CD14-positive monocyte (primary cell): ENCODE measurements around the gene RNF220. TPM values are rescaled to one million over a fixed set of nuclear protein-coding genes. Genes with fewer than 3 reads are reported as not detected.

Experiments used
- DNase-seq, 3 donors: peaks; one replicate each; pipeline ENCODE4 v3.0.0-alpha.2; 2011 to 2022
- H2AFZ ChIP-seq: 2 replicates; pipeline ENCODE4 v1.6.0; 2012; ENCODE audit warnings: mild to moderate bottlenecking, low read depth, low read length, inconsistent platforms; ENCODE audit not compliant: insufficient read depth, poor library complexity, severe bottlenecking
- H3K27ac ChIP-seq, 2 donors: 1 replicate in 1 of 2; 2 replicates in 1 of 2; pipeline ENCODE4 v1.5.1; 2012 to 2013; ENCODE audit warnings: low read length in 2 of 2, control low read depth in 1 of 2, inconsistent platforms in 1 of 2, low read depth in 1 of 2, mild to moderate bottlenecking in 1 of 2
- H3K27me3 ChIP-seq, 2 donors: one replicate each; pipeline versions ENCODE4 v1.6.0 to v1.6.1; 2011 to 2013; ENCODE audit warnings: low read length in 2 of 2; ENCODE audit not compliant: control insufficient read depth in 2 of 2, insufficient read depth in 2 of 2
- H3K36me3 ChIP-seq, 2 donors: replicated peaks in 1 of 2; 1 replicate in 1 of 2; 2 replicates in 1 of 2; pipeline versions ENCODE4 v1.5.1 to v1.6.1; 2012 to 2013; ENCODE audit warnings: low read length in 2 of 2, control low read depth in 1 of 2, inconsistent platforms in 1 of 2, mild to moderate bottlenecking in 1 of 2; ENCODE audit not compliant: insufficient read depth in 2 of 2, control insufficient read depth in 1 of 2
- H3K4me1 ChIP-seq, 2 donors: 1 replicate in 1 of 2; 2 replicates in 1 of 2; pipeline versions ENCODE4 v1.5.1 to v1.6.1; 2012 to 2013; ENCODE audit warnings: low read length in 2 of 2, control low read depth in 1 of 2, inconsistent platforms in 1 of 2, mild to moderate bottlenecking in 1 of 2, moderate library complexity in 1 of 2; ENCODE audit not compliant: insufficient read depth in 2 of 2, control insufficient read depth in 1 of 2
- H3K4me2 ChIP-seq: replicated peaks from 2 replicates; pipeline ENCODE3; 2012; ENCODE audit warnings: low read length, moderate library complexity, mild to moderate bottlenecking; ENCODE audit not compliant: poor library complexity, severe bottlenecking; ENCODE audit errors: extremely low read depth
- H3K4me3 ChIP-seq, 3 experiments: fragments of 200-600 bp in 1 of 3; sonication (generic) in 1 of 3; replicated peaks in 1 of 3; 1 replicate in 2 of 3; 2 replicates in 1 of 3; pipeline ENCODE4 v1.5.1; 2011 to 2013; ENCODE audit warnings: low read length in 3 of 3, mild to moderate bottlenecking in 3 of 3, control low read depth in 2 of 3, low read depth in 2 of 3, inconsistent platforms in 1 of 3, moderate library complexity in 1 of 3
- H3K79me2 ChIP-seq: 2 replicates; pipeline ENCODE4 v1.6.0; 2012; ENCODE audit warnings: mild to moderate bottlenecking, control low read depth, inconsistent platforms, low read length, moderate library complexity; ENCODE audit not compliant: insufficient read depth
- H3K9ac ChIP-seq: 2 replicates; pipeline ENCODE4 v1.6.0; 2017; ENCODE audit warnings: low read length, mild to moderate bottlenecking; ENCODE audit not compliant: insufficient read depth, poor library complexity, severe bottlenecking
- H3K9me3 ChIP-seq, 2 donors: replicated peaks in 1 of 2; 1 replicate in 1 of 2; 2 replicates in 1 of 2; pipeline versions ENCODE4 v1.5.1 to v1.6.1; 2012 to 2013; ENCODE audit warnings: low read length in 2 of 2, control low read depth in 1 of 2; ENCODE audit not compliant: control insufficient read depth in 1 of 2, insufficient read depth in 1 of 2
- H4K20me1 ChIP-seq: 2 replicates; pipeline ENCODE4 v1.6.0; 2012; ENCODE audit warnings: mild to moderate bottlenecking, low read length, control low read depth, moderate library complexity; ENCODE audit not compliant: insufficient read depth
- H3K27ac Mint-ChIP-seq, 7 donors: one replicate each; pipeline ENCODE4 v1.8.0; 2020; ENCODE audit warnings: mild to moderate bottlenecking in 7 of 7, mixed read lengths in 7 of 7, moderate library complexity in 6 of 7, inconsistent platforms in 2 of 7
- H3K27me3 Mint-ChIP-seq, 3 donors: one replicate each; pipeline ENCODE4 v1.8.0; 2021 to 2022; ENCODE audit warnings: low read depth in 3 of 3, mild to moderate bottlenecking in 3 of 3, mixed read lengths in 3 of 3, moderate library complexity in 3 of 3, inconsistent platforms in 1 of 3
- H3K36me3 Mint-ChIP-seq, 2 donors: one replicate each; pipeline ENCODE4 v1.8.0; 2020; ENCODE audit warnings: mixed read lengths in 2 of 2, inconsistent platforms in 1 of 2, mild to moderate bottlenecking in 1 of 2
- H3K4me1 Mint-ChIP-seq: one replicate; pipeline ENCODE4 v1.8.0; 2020; ENCODE audit warnings: mild to moderate bottlenecking, mixed read lengths
- H3K4me3 Mint-ChIP-seq, 2 donors: one replicate each; pipeline ENCODE4 v1.8.0; 2020; ENCODE audit warnings: mild to moderate bottlenecking in 2 of 2, mixed read lengths in 2 of 2, moderate library complexity in 1 of 2
- H3K9me3 Mint-ChIP-seq, 7 donors: one replicate each; pipeline ENCODE4 v1.8.0; 2020 to 2022; ENCODE audit warnings: mixed read lengths in 7 of 7, mild to moderate bottlenecking in 6 of 7, moderate library complexity in 6 of 7, inconsistent platforms in 2 of 7
- WGBS: methylation state at CpG from one replicate; pipeline ENCODE4 v1.1.5; 2013; ENCODE audit warnings: missing lambda C conversion rate; ENCODE audit not compliant: insufficient coverage; 5-methylcytosine and 5-hydroxymethylcytosine counted together
- intact Hi-C, 2 donors: fragments of 100-400 bp; cut with micrococcal nuclease; formaldehyde crosslinking; loops; one replicate each; pipeline versions ENCODE4 v1.15.0 to v1.15.1; 2023
- polyA plus RNA-seq, 3 donors: library from polyadenylated mRNA; depleted of rRNA in 1 of 3; unstranded in 2 of 3; stranded (reverse) in 1 of 3; fragments of 300-500 nt in 2 of 3; fragments of >200 nt in 1 of 3; fragmentation: Illumina TruSeq in 2 of 3; gene quantifications; 1 replicate in 2 of 3; 2 replicates in 1 of 3; pipeline ENCODE4 v1.2.3, GENCODE V29; 2012 to 2021
- TF ChIP-seq, protein P1 (sequence below): fragments of 200-600 bp; IDR thresholded peaks from one replicate; pipeline ENCODE4 v1.8.0; 2022; ENCODE audit warnings: antibody characterized with exemption, mild to moderate bottlenecking

RNF220 gene
- polyA plus RNA-seq, 3 donors = 39.4 to 133 (median 49.4) TPM

- Mint-ChIP-seq H3K4me3 (no peak overlapping the region), H3K36me3 (peaks cover 3% of the 10 kb centered on the region in 2 donors), H3K4me1 (peaks cover 39% of the 10 kb centered on the region), H3K9me3 (no peaks in the 10 kb centered on the region), H3K27ac (no peak overlapping the region), H3K27me3 (peaks cover 0 to 2% (median 0%) of the 10 kb centered on the region in 3 donors)
- H3K4me3 ChIP-seq = peak overlapping the region in 1 of 3 experiments; percentile 43
- WGBS = 47% methylated on average over 6 of the region's 6 CpGs
- peaks cover 6% of the 10 kb centered on the region for H4K20me1 ChIP-seq
- peak; percentile 72 to 89 (median 81) for DNase-seq
- H3K36me3 ChIP-seq = no peaks in the 10 kb centered on the region
- H3K4me2 ChIP-seq = peak overlapping the region; percentile 60
- H3K79me2 ChIP-seq = peaks cover 11% of the 10 kb centered on the region
- peaks cover 64 to 69% of the 10 kb centered on the region in 2 donors for H3K4me1 ChIP-seq
- peak overlapping the region; percentile 10 for H2AFZ ChIP-seq
- no peak overlapping the region for H3K9ac ChIP-seq
- TF ChIP-seq, protein P1, sequence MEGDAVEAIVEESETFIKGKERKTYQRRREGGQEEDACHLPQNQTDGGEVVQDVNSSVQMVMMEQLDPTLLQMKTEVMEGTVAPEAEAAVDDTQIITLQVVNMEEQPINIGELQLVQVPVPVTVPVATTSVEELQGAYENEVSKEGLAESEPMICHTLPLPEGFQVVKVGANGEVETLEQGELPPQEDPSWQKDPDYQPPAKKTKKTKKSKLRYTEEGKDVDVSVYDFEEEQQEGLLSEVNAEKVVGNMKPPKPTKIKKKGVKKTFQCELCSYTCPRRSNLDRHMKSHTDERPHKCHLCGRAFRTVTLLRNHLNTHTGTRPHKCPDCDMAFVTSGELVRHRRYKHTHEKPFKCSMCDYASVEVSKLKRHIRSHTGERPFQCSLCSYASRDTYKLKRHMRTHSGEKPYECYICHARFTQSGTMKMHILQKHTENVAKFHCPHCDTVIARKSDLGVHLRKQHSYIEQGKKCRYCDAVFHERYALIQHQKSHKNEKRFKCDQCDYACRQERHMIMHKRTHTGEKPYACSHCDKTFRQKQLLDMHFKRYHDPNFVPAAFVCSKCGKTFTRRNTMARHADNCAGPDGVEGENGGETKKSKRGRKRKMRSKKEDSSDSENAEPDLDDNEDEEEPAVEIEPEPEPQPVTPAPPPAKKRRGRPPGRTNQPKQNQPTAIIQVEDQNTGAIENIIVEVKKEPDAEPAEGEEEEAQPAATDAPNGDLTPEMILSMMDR = peak; percentile 89
- no peaks in the 10 kb centered on the region for H3K9me3 ChIP-seq
- peak overlapping the region; percentile 37 to 85 for H3K27ac ChIP-seq
- intact Hi-C loops = loop anchor here in 1 of 2 donors (10.0 kb wide), 1 partner anchor 48 kb away; no protein-coding TSS in a partner anchor
- no peaks in the 10 kb centered on the region for H3K27me3 ChIP-seq
Measured at GRCh38 chr1:44677201-44677766, 272.2 kb downstream of the RNF220 start.

- DNase-seq = no peak
- H2AFZ ChIP-seq = no peak overlapping the region
- Mint-ChIP-seq H3K36me3 (peaks cover 3% of the 10 kb centered on the region in 2 donors), H3K27me3 (peaks cover 0 to 3% (median 2%) of the 10 kb centered on the region in 3 donors), H3K4me1 (peaks cover 37% of the 10 kb centered on the region), H3K4me3 (no peak overlapping the region), H3K27ac (no peak overlapping the region), H3K9me3 (no peaks in the 10 kb centered on the region)
- peaks cover 64 to 69% of the 10 kb centered on the region in 2 donors for H3K4me1 ChIP-seq
- 65% methylated on average over 2 of the region's 2 CpGs for WGBS
- H3K79me2 ChIP-seq = peaks cover 7% of the 10 kb centered on the region
- no peaks in the 10 kb centered on the region for H3K36me3 ChIP-seq
- peak overlapping the region in 1 of 2 donors; percentile 85 for H3K27ac ChIP-seq
- no peaks in the 10 kb centered on the region for H3K27me3 ChIP-seq
- no peak overlapping the region for H3K9ac ChIP-seq
- TF ChIP-seq, protein P1 = no peak
- peaks cover 6% of the 10 kb centered on the region for H4K20me1 ChIP-seq
- H3K4me2 ChIP-seq = no peak overlapping the region
- intact Hi-C loops = loop anchor here in 1 of 2 donors (10.0 kb wide), 1 partner anchor 47 kb away; no protein-coding TSS in a partner anchor
- no peaks in the 10 kb centered on the region for H3K9me3 ChIP-seq
- H3K4me3 ChIP-seq = peak overlapping the region in 1 of 3 experiments; percentile 43
Measured at GRCh38 chr1:44678120-44678519, 273.1 kb downstream of the RNF220 start.
